HL-60/S4 treated with phorbol 12-myristate 13-acetate at 8.2 ng/mL for 4 days and 3 days (cell line): ENCODE data around the gene AGO3.

Experiments
- in situ Hi-C: fragments of 300-500 bp; cut with MboI; formaldehyde crosslinking; loops from 2 replicates; pipeline ENCODE4 v1.15.0; 2022; ENCODE audit warnings: low sequenced_read_pairs

AGO3 gene

GRCh38 chr1:36080801-36081200 is 149.9 kb downstream of the AGO3 start:
- in situ Hi-C loops, result no loop called here

- in situ Hi-C loops, result no loop called here
Observed at GRCh38 chr1:36081926-36082485, 151.1 kb downstream of the AGO3 start.

GRCh38 chr1:36083219-36083618 is 152.3 kb downstream of the AGO3 start:
- in situ Hi-C loops, result no loop called here

- in situ Hi-C loops, result no loop called here
Observed at GRCh38 chr1:36083635-36084496, 153.0 kb downstream of the AGO3 start, which contains the start of gene TEKT2. Gene TEKT2 (plus strand): TSS chr1:36084094. CDS start chr1:36084922, 828 bp downstream.

GRCh38 chr1:36084497-36085115 is 153.7 kb downstream of the AGO3 start:
- in situ Hi-C loops, result no loop called here

- in situ Hi-C loops, result no loop called here
Observed at GRCh38 chr1:36085126-36085525, 154.2 kb downstream of the AGO3 start.

GRCh38 chr1:36085686-36086526 is 155.0 kb downstream of the AGO3 start:
- in situ Hi-C loops, result no loop called here

- in situ Hi-C loops, result no loop called here
Observed at GRCh38 chr1:36086529-36087232, 155.8 kb downstream of the AGO3 start.

GRCh38 chr1:36087233-36088123 is 156.6 kb downstream of the AGO3 start:
- in situ Hi-C loops, result no loop called here

GRCh38 chr1:36088265-36088576 is 157.3 kb downstream of the AGO3 start:
- in situ Hi-C loops, result no loop called here

GRCh38 chr1:36088577-36089392 is 157.9 kb downstream of the AGO3 start, which contains the start of gene ADPRS:
Gene ADPRS (plus strand): TSS chr1:36088892. CDS start chr1:36088905, 13 bp downstream.
- in situ Hi-C loops, result no loop called here

- in situ Hi-C loops, result loop anchor here (10.0 kb wide), 1 partner anchor 195 kb away; no protein-coding TSS in a partner anchor
Observed at GRCh38 chr1:36089393-36090121, 158.7 kb downstream of the AGO3 start.

GRCh38 chr1:36091141-36091540 is 160.2 kb downstream of the AGO3 start:
- in situ Hi-C loops, result loop anchor here (10.0 kb wide), 1 partner anchor 194 kb away; no protein-coding TSS in a partner anchor

GRCh38 chr1:36091698-36092097 is 160.8 kb downstream of the AGO3 start:
- in situ Hi-C loops, result loop anchor here (10.0 kb wide), 1 partner anchor 193 kb away; no protein-coding TSS in a partner anchor

GRCh38 chr1:36092166-36092797 is 161.4 kb downstream of the AGO3 start:
- in situ Hi-C loops, result loop anchor here (10.0 kb wide), 1 partner anchor 193 kb away; no protein-coding TSS in a partner anchor

GRCh38 chr1:36092798-36093185 is 161.9 kb downstream of the AGO3 start:
- in situ Hi-C loops, result loop anchor here (10.0 kb wide), 1 partner anchor 192 kb away; no protein-coding TSS in a partner anchor

GRCh38 chr1:36093226-36093625 is 162.3 kb downstream of the AGO3 start:
- in situ Hi-C loops, result loop anchor here (10.0 kb wide), 1 partner anchor 192 kb away; no protein-coding TSS in a partner anchor
